ELF-1 (cell line): Measurements from ENCODE around the gene DNAH14.
"Not testable (repeated sequence)": the region's sequence is repeated elsewhere in the genome, so short reads cannot be mapped to it uniquely, and the experiment has no call there.

Experiments
- DNase-seq: peaks from one replicate; pipeline ENCODE4 v3.0.0-alpha.2; 2016; ENCODE audit warnings: low read depth, low spot score

Gene DNAH14

DNA sequence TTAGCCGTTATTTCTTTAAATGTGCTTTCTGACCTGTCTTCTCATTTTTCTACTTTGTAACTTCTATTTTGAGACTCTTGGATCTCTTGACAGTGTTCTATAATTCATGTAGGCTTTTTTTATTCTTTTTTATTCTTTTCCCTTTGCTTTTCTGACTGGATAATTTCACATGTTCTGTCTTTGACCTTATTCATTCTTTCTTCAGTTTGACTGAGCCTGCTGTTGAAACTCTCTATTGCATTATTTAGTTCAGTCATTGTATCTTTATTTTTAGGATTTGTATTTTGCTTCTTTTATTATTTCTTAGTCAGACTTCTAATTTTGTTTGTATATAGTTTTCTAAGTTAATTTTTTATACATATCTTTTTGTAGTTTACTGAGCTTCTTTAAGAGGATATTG is 66.1 kb downstream of the DNAH14 start:
- DNase-seq: no peak

DNA sequence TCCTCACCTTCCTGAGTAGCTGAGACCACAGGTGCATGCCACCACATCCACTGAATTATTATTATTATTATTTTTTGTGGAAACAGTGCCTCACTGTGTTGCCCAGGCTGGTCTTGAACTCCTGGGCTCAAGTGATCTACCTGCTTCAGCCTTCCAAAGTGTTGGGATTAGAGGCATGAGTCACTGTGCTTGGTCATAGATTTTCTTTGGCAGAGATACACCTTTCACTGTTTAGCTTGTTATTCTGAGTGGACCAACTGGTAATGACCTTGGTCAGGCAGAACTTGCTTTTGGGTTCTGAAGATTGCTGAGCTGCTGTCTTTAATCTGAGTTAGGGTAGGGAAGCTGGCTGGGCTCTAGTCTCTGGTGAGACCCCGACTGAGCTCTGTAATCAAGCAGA is 66.8 kb downstream of the DNAH14 start:
- no peak for DNase-seq

DNA sequence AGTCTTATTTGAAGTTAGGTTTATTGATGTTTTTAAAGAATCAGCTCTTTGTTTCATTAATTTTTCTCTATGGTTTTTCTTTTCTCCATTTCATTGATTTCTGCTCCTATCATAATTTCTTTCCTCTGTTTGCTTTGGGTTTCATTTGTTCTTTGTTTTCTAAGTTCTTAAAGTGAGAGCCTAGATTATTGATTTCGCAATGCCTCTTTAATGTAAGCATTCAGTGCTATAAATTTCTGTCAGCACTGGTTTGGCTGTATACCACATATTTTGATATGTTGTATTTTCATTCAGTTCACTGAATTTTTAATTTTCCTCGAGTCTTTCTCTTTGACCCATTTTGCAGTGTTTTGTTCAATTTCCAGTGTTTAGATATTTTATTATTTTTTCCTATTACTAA is 68.7 kb downstream of the DNAH14 start:
- DNase-seq: no peak

DNA sequence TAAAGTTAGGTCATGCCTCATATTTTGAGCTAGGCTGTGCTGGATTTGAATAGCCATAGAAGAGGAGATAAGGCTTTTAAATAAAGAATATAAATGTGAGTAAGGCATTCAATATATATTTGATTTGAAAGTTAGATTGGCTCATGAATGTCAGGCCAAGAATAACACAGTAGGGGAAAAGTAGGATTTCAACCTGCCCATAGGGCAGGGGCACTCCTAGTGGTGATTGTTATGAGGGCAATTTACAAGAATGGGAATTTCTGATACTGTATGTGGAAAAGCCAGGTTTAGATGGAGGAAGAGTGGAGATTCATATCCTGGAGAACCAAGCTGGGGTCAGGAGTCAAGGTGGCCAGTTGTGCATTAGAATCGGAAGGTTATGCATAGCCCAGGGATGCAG is 74.9 kb downstream of the DNAH14 start:
- no peak for DNase-seq

DNA sequence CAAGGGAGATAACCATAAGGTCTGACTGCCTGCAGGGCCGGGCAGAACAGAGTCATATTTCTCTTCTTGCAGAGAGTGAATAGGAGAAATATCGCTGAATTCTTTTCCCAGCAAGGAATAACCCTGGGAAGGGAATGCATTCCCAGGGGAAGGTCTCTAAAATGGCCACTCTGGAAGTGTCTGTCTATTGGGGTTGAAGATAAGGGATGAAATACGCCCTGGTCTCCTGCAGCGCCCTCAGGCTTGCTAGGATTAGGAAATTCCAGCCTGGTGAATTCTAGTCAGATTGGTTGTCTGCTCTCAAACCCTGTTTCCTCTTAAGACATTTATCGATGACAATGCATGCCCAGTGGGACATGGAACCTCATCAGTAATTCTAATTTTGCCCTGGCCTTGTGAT is 76.9 kb downstream of the DNAH14 start:
- peak; percentile 8 for DNase-seq

DNA sequence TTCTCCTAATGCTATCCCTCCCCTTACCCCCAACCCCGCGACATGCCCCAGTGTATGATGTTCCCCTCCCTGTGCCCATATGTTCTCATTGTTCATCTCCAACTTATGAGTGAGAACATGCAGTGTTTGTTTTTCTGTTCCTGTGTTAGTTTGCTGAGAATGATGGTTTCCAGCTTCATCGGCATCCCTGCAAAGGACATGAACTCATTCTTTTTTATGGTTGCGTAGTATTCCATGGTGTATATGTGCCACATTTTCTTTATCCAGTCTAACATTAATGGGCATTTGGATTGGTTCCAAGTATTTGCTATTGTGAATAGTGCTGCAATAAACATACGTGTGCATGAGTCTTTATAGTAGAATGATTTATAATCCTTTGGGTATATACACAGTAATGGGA is 78.6 kb downstream of the DNAH14 start:
- not testable (repeated sequence) for DNase-seq

DNA sequence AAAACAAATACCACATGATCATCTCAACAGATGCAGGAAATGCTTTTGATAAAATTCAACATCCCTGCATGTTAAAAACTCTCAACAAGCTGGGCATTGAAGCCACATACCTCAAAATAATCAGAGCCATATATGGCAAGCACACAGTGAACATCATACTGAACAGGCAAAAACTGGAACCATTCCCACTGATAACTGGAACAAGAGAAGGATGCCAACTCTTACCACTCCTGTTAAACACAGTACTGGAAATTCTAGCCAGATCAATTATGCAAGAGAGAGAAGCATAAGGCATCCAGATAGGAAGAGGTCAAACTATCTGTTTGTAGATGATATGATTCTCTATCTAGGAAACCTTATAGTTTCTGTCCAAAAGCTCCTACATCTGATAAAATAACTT is 91.6 kb downstream of the DNAH14 start:
- no peak for DNase-seq

DNA sequence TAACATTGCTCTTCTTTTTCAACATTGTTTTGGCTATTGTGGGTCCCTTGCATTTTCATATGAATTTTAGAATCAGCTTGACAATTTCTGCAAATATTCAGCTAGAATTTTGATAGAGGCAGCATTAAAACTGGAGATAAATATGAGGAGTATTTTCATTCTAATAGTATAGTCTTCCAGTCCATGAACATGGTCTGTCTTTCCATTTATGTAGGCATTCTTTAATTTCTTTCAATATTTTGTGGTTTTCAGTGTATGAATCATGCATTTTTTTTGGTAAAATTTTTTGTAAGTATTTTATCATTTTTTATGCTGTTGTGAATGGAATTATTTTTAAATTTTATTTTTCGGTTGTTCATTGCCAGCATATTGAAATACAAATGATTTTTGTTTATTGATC is 97.2 kb downstream of the DNAH14 start:
- DNase-seq: no peak

DNA sequence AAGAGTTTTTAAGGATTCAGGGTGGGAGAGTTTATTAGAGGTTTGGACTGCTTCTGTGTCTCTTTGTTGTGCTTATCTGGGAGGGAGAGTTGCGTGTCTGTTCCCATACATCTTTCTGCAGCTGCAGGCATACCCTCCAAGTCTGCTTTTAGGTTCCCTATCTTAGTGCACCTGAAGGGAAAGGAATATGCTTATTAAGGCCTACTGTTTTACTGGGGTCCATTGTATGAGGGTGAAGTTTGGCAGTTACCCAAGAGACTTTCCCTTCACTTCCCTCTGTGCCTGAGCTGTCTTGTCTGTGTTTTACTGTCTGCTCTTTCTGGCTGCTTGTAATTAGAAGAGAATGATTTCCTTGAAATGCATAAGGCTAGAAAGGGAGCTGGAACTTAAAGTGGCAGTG is 107.0 kb downstream of the DNAH14 start:
- not testable (repeated sequence) for DNase-seq

DNA sequence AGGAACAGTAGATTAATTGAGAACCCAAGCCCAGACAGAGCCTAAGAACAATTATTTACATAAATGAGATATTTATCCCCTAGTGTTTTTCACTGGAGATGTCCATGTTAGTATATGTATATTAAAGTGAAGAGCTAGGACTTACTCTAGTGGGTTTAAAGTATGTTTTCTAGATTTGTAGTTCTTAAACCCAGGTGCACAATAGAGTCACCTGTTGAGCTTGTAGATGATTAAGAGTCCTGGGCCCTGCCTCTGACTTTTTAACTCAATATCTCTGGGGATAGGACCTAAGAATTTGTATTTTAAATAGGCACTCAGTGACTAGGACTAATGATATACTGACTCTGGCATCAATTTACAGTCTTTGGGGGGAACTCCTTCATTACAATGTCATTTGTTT is 112.8 kb downstream of the DNAH14 start:
- DNase-seq: no peak

DNA sequence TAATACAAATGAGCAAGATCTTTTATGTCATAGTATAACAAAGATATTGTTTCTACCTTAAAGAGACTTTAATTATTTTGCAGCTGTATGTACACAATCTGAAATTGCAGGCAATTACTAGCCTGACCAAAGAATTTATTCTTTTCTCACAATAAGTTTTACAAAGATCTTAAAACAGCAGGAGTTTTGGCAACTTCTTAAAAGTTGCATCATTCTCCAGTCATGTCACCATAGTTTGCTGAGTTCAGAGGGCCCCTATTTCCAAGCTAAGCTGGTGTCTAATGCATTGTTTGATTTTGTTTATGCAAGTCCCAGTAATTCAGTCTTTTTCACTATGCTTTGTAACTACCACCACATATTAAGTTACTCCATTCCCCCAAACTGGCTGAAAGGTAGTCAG is 114.8 kb downstream of the DNAH14 start:
- DNase-seq: no peak

DNA sequence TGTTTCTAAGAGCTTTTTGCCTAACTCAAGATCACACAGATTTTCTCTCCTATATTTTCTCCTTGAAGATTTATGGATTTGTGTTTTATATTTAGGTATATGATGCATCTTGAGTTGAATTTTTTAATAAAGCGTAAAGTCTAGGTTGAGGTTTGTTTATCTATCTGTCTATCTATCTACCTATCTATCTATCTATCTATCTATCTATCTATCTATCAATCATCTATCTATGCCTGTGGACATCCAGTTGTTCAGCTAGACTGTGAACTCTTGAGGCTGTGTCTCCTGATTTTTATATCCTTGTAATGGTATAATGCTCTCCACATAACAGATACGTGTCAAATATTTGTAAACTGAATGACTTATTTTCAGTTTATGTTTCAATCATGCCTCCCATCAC is 120.1 kb downstream of the DNAH14 start:
- DNase-seq: no peak

DNA sequence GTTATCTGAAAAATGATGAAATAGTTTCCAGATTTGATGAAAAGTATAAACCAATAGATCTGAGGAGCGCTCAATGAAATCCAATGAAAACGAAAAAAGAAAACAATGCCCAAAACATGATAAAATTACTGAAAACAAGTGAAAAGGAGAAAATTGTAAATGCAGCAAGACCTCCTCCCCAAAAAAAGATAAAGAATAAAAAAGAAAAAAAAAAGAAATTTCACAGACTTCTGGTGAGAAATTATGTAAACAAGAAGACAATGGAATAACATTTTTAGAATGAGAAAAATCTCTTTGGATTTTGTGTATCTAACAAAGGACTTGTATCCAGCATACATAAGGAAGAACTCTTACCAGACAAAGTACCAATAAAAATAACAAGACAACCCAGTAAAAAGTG is 134.2 kb downstream of the DNAH14 start:
- no peak for DNase-seq

DNA sequence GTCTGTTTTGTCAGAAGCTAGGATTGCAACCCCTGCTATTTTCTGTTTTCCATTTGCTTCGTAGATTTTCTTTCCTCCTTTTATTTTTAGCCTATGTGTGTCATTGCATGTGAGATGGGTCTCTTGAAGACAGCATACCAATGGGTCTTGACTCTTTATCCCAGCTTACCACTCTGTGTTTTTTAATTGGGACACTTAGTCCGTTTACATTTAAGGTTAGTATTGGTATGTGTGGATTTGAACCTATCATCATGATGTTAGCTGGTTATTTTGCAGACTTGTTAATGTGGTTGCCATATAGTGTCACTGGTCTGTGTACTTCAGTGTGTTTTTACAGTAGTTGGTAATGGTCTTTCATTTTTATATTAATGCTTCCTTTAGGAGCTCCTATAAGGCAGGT is 141.5 kb downstream of the DNAH14 start:
- DNase-seq: no peak

DNA sequence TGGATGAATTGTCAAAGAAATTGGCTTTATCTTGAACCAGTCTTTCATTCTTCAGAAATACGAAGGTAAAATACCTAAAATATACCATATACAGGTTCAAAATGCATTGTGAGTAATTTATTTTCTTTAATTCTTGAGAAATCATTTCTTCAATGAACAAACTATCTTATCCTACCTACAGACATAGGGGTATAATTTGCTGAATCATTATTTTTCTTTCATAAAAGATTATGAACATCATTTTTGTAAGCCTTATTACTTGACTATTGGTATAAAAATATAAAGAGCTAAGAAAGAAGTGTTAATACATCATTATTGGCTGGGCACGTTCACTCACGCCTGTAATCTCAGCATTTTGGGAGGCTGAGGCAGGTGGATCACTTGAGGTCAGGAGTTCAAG is 167.7 kb downstream of the DNAH14 start:
- no peak for DNase-seq

DNA sequence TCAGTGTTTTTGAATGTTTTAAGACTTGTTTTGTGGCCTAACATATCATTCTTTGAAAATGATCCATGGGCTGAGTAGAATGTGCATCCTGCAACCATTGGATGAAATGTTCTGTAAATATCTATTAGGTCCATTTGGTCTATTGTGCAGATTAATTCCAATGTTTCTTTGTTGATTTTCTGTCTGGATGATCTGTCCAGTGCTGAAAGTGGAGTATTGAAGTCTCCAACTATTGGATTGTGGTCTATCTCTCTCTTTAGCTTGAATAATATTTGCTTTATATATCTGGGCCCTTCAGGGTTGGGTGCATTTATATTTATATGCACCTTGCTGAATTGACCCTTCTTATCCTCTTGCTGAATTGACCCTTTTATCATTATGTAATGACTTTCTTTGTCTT is 181.5 kb downstream of the DNAH14 start:
- no peak for DNase-seq

DNA sequence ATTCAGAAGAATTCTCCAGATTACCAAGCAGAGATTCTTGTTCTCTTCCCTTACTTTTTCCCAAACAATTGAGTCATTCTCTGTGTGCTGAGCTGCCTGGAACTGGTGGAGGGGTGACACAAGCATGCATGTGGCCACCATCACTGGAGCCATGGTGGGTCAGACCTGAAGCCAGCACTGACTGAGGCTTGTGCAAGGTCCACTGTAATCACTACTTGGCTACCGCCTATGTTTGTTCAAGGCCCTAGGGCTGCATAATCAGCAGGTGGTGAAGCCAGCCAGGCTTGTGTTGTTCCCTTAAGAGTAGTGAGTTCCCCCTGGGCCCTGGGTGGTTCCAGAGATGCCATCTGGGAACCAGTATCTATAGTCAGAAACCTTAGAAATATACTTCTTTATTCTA is 183.8 kb downstream of the DNAH14 start:
- no peak for DNase-seq

DNA sequence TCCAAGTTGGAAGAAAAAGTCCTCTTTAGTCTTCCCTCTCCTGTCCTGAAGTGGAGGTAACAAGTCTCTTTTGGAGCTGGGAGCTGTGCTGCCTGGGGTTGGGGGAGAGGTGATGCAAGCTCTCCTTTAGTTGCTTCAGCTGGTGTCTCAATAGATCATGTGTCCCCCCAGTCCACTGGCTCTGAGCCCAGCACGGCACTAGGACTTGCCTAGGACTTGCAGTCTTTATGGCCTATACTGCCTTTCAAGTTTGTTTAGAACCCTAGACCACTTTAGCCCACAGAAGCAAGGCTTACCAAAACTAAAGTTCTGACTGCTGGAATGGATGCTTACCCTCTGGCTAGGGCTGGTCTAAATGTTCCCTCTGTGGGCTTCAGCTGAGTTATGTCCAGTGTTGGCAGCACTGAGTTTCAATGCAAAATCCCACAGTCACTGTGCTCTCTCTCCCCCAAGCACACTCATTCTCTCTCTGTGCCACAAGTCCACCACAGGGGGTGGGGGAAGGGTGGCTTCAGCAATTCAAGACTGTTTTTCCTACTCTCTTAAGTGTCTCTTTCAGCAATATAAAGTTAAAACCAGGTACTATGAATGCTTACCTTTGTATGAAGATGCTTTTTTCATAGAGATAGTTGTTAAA is 185.0 kb downstream of the DNAH14 start:
- DNase-seq: no peak

DNA sequence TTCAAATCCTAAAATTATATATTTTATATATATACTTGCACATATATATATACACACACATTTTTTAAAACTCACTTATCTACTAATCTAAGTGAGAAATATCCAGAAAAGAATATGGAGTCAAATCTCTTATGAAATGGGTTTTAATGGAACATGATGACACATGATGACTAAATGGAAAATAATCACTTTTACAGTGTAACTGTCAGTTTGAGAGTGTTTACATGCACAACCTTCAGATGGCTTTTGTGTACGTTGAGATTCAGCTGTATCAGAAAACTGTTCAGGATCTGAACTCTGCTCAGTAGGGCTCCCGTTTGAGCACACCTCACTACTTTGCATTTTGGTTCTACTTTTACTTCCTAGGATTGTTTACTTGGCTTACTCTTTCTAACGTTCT is 189.8 kb downstream of the DNAH14 start:
- no peak for DNase-seq

DNA sequence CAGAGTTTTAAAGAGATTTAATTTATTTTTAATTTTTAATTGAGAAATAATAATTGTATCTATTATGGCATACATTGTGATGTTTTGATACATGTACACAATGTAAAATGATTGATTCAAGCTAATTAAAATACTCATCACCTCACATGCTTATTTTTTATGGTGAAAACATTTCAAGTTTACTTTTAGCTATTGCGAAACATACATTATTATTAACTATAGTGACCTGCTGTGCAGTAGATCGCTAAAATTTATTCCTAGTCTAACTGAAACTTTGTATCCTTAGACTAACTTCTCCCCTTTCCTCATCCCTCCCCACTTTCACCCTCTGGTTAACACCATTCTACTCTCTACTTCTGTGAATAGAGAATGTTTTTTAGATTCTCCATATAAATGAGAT is 191.6 kb downstream of the DNAH14 start:
- no peak for DNase-seq

DNA sequence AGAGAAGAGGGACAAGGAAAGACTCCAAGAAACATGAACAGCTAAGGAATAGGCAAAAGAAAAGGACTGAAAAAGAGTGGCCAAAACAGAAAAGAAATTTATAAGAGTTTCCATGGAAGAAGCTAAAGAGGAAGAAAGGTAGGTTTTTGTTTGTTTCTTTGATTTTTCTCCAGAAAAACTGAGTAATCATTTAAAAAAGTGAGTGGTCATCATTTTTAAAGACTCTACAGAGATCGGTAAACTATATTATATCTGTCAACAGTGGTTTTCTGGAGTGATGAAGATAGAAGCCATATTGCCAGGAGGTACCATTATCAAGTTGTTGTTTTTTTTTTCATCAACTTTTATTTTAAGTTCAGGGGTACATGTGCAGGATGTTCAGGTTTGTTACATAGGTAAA is 202.4 kb downstream of the DNAH14 start:
- no peak for DNase-seq

DNA sequence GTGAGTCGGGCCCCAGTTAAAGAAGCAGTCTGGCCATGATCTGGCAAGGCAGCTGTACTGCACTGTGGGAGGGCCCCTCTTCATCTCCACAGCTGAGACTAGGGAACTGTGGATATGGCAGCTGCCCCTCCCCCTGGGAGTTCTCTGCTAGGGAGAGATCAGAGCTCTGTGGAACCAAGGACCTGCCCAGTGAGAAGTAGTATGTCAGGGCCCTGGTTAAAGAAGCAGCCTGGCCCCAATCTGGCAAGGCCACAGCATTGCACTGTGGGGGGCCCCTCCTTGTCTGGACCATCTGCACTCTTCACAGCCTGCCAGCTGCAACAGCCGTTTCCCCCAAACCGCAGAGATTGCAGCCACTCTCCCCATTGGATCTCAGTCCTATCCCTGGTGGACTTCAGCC is 208.5 kb downstream of the DNAH14 start:
- DNase-seq: no peak

DNA sequence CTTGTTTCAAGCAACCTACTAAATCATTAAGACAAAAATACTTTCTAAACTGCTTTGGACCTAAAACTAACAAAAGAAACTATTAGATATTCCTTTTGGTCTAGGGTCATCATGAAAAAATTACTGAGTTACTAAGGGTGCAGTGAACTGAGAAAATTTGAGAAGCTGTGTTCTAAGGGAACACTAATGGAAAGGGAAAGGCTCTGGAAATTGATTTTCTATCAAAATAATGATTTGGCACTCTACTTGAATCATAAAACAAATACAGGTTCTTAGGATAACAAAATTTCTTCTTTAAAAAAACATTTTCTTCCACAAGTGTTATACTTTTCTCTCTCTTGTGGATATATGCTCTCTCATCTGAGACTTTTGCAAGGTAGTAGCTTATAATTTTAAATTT is 213.5 kb downstream of the DNAH14 start:
- no peak for DNase-seq

DNA sequence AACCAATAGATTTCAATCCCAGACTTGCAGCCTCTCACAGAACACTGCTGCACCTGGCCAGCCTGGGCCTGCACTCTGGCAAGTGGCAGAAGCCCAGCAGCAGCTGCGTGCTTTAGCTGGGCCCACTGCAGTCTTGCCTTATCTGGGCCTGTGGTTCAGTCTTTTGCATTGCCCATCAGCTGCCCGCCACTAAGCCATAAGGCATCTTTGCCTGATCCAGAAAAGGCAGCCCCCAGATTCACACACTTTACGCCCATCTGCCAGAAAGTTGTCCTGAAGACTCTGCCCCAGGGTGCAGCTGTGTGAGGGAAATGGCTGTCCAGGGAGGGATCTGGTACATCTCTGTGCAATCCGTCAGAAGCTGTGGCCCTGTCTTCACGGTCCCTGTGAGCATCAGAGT is 217.0 kb downstream of the DNAH14 start:
- peak; percentile 5 for DNase-seq
